HG02884 (cell line): Measurements from ENCODE around the gene MATN4.

Experiments used
- ATAC-seq: cut with Tn5 transposase; IDR thresholded peaks from one replicate; pipeline ENCODE4 v1.9.1; 2021; ENCODE audit warnings: mild to moderate bottlenecking, moderate library complexity; ENCODE audit not compliant: unreplicated experiment

Gene MATN4

GRCh38 chr20:45254383-45255262, 53.5 kb downstream of the MATN4 start, which contains the start of gene SLPI:
Gene SLPI (minus strand): TSS chr20:45254564. CDS start chr20:45254543, 21 bp downstream.
- no peak for ATAC-seq

GRCh38 chr20:45253261-45253660, 54.8 kb downstream of the MATN4 start:
- no peak for ATAC-seq

- ATAC-seq, result no peak
Measured at GRCh38 chr20:45251884-45252560, 56.1 kb downstream of the MATN4 start.

GRCh38 chr20:45248609-45249008, 59.5 kb downstream of the MATN4 start:
- no peak for ATAC-seq

- ATAC-seq, result no peak
Measured at GRCh38 chr20:45247865-45248264, 60.2 kb downstream of the MATN4 start.

- no peak for ATAC-seq
Measured at GRCh38 chr20:45246109-45246508, 62.0 kb downstream of the MATN4 start.
